Adrenal gland (tissue), 5 donors: ENCODE data around the gene A4GALT.

ENCODE experiments used
- POLR2A ChIP-seq, 2 donors: fragments of 450-650 bp; IDR thresholded peaks; one replicate each; pipeline ENCODE4 v1.6.1; 2017; ENCODE audit warnings: antibody characterized with exemption in 2 of 2, mild to moderate bottlenecking in 2 of 2, moderate library complexity in 1 of 2
- TF ChIP-seq, protein P1 (sequence below), 6 experiments: fragments of 450-650 bp in 4 of 6; fragments of 200-600 bp in 2 of 6; sonication (generic) in 1 of 6; IDR thresholded peaks; 1 replicate in 5 of 6; 2 replicates in 1 of 6; pipeline versions ENCODE4 v1.5.1 to v1.8.0; 2016 to 2021; ENCODE audit warnings: antibody characterized with exemption in 6 of 6, mild to moderate bottlenecking in 2 of 6, moderate library complexity in 1 of 6
- donor health status: DM: no; HTN: no; CAD: no.

DNA sequence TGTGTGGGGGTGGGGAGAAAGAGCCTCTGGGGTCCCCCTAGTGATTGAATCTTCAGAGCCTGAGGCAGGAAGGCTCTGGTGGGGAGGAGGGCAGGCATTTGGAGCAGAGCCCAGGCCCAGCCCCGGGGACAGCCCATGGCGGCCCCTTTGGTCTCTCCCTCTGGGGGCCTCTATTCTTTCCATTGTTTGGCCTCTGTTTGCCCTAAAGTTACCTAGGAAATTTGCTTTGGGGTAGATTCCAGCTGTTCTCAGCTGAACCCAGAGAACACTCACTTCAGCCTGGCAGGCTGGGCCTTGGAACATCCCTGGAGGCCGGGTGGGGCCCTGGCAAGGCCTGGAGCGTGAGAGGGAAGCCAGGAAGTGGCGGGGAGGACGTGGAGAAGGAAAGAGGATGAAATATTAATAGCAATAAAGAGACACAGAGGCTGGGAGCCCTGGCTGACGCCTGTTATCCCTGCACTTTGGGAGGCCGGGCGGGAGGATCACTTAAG lies 22.9 kb upstream of the A4GALT start:
- TF ChIP-seq, protein P1, sequence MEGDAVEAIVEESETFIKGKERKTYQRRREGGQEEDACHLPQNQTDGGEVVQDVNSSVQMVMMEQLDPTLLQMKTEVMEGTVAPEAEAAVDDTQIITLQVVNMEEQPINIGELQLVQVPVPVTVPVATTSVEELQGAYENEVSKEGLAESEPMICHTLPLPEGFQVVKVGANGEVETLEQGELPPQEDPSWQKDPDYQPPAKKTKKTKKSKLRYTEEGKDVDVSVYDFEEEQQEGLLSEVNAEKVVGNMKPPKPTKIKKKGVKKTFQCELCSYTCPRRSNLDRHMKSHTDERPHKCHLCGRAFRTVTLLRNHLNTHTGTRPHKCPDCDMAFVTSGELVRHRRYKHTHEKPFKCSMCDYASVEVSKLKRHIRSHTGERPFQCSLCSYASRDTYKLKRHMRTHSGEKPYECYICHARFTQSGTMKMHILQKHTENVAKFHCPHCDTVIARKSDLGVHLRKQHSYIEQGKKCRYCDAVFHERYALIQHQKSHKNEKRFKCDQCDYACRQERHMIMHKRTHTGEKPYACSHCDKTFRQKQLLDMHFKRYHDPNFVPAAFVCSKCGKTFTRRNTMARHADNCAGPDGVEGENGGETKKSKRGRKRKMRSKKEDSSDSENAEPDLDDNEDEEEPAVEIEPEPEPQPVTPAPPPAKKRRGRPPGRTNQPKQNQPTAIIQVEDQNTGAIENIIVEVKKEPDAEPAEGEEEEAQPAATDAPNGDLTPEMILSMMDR (IDR thresholded peaks at IDR 0.05) = no peak
- TF ChIP-seq POLR2A (IDR thresholded peaks at IDR 0.05) = no peak
